ENCODE data around the gene POLDIP2. TPM values are rescaled to one million over a fixed set of nuclear protein-coding genes. Genes with fewer than 3 reads are reported as not detected.
A peak's percentile ranks its signal among the peaks of the same experiment; 100 is the strongest.

POLDIP2 gene
- total RNA-seq, 2 donors from 2014 or later = 69.0 to 72.1 TPM

- H3K27me3 ChIP-seq (ENCODE audit: control insufficient read depth, insufficient read depth, low read length, poor library complexity, severe bottlenecking) = no peaks in the 10 kb centered on the region
- H3K4me3 ChIP-seq (ENCODE audit: low read length) = peak overlapping the region; percentile 57
- WGBS, 2 experiments (ENCODE audit: insufficient coverage in 1 of 2, insufficient read length in 1 of 2) = 89 to 90% methylated on average over 5 of the region's 5 CpGs
- peak overlapping the region; percentile 43 for H3K27ac ChIP-seq (ENCODE audit: low read depth, low read length)
- Mint-ChIP-seq H3K4me3 (no peak overlapping the region), H3K27ac (peak overlapping the region; percentile 46), H3K27me3 (ENCODE audit: insufficient read depth) (no peaks in the 10 kb centered on the region), H3K36me3 (ENCODE audit: low read depth) (peaks cover 54% of the 10 kb centered on the region), H3K4me1 (peaks cover 41% of the 10 kb centered on the region), H3K9me3 (no peaks in the 10 kb centered on the region)
- peaks cover 44% of the 10 kb centered on the region for H3K36me3 ChIP-seq (ENCODE audit: control insufficient read depth, insufficient read depth, low read length)
- TF ChIP-seq CTCF (conservative IDR thresholded peaks at IDR 0.05) = no peak
- no peaks in the 10 kb centered on the region for H3K9me3 ChIP-seq (ENCODE audit: control insufficient read depth, low read length)
- no peak overlapping the region for H3K9ac ChIP-seq (ENCODE audit: extremely low read depth, low read length, poor library complexity, severe bottlenecking)
- DNase-seq = peak; percentile 23
- H3K4me1 ChIP-seq (ENCODE audit: control insufficient read depth, insufficient read depth, low read length) = peaks cover 16% of the 10 kb centered on the region
Observed at GRCh38 chr17:28325211-28325610, 32.1 kb downstream of the POLDIP2 start.

- Mint-ChIP-seq H3K4me1 (peaks cover 45% of the 10 kb centered on the region), H3K27me3 (ENCODE audit: insufficient read depth) (no peaks in the 10 kb centered on the region), H3K27ac (peak overlapping the region; percentile 46), H3K36me3 (ENCODE audit: low read depth) (peaks cover 55% of the 10 kb centered on the region), H3K4me3 (no peak overlapping the region), H3K9me3 (no peaks in the 10 kb centered on the region)
- Histone ChIP-seq H3K9ac (ENCODE audit: extremely low read depth, low read length, poor library complexity, severe bottlenecking) (no peak overlapping the region), H3K9me3 (ENCODE audit: control insufficient read depth, low read length) (no peaks in the 10 kb centered on the region), H3K4me3 (ENCODE audit: low read length) (peak overlapping the region; percentile 57), H3K27ac (ENCODE audit: low read depth, low read length) (no peak overlapping the region), H3K27me3 (ENCODE audit: control insufficient read depth, insufficient read depth, low read length, poor library complexity, severe bottlenecking) (no peaks in the 10 kb centered on the region), H3K36me3 (ENCODE audit: control insufficient read depth, insufficient read depth, low read length) (peaks cover 44% of the 10 kb centered on the region), H3K4me1 (ENCODE audit: control insufficient read depth, insufficient read depth, low read length) (peaks cover 16% of the 10 kb centered on the region)
- DNase-seq = no peak
- 94 to 100% methylated on average over 1 of the region's 3 CpGs for WGBS, 2 experiments (ENCODE audit: insufficient coverage in 1 of 2, insufficient read length in 1 of 2)
- no peak for TF ChIP-seq CTCF (conservative IDR thresholded peaks at IDR 0.05)
Observed at GRCh38 chr17:28324781-28325180, 32.5 kb downstream of the POLDIP2 start.

DNA sequence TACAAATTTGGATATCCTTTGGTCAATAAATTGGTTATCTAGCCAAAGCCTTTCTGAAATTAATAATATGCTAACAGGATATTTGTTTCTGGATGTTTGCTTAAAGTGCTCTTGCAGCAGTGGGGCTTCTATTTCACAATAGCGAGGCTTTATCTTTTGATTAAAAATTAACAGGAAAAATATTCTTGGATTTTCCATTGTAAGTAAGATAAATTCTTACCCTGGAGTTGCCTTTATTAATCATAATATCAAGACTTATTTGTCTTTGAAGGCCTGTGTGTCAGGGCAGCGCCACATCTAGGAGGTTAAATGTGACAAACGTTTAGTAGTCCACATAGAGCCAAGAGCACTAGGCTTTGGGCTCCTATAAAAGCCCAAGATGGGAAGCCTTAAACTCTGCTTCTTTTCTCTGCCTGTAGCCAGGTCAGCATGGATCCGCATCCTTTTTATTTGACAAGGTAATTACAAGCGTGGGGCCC is 33.0 kb downstream of the POLDIP2 start:
- H3K27ac ChIP-seq (ENCODE audit: low read depth, low read length) = no peak overlapping the region
- no peaks in the 10 kb centered on the region for H3K9me3 ChIP-seq (ENCODE audit: control insufficient read depth, low read length)
- H3K36me3 ChIP-seq (ENCODE audit: control insufficient read depth, insufficient read depth, low read length) = peaks cover 41% of the 10 kb centered on the region
- whole genome bisulfite sequencing, 2 experiments (ENCODE audit: insufficient coverage in 1 of 2, insufficient read length in 1 of 2) = 87 to 90% methylated on average over 2 to 5 of the region's 5 CpGs
- TF ChIP-seq CTCF (conservative IDR thresholded peaks at IDR 0.05) = no peak
- DNase-seq = peak; percentile 24
- peaks cover 16% of the 10 kb centered on the region for H3K4me1 ChIP-seq (ENCODE audit: control insufficient read depth, insufficient read depth, low read length)
- H3K27me3 ChIP-seq (ENCODE audit: control insufficient read depth, insufficient read depth, low read length, poor library complexity, severe bottlenecking) = no peaks in the 10 kb centered on the region
- H3K9ac ChIP-seq (ENCODE audit: extremely low read depth, low read length, poor library complexity, severe bottlenecking) = no peak overlapping the region
- H3K4me1 Mint-ChIP-seq = peaks cover 45% of the 10 kb centered on the region
- H3K4me3 ChIP-seq (ENCODE audit: low read length) = peak overlapping the region; percentile 57
- peaks cover 52% of the 10 kb centered on the region for H3K36me3 Mint-ChIP-seq (ENCODE audit: low read depth)
- no peak overlapping the region for H3K4me3 Mint-ChIP-seq
- H3K9me3 Mint-ChIP-seq = no peaks in the 10 kb centered on the region
- peak overlapping the region; percentile 30 for H3K27ac Mint-ChIP-seq
- H3K27me3 Mint-ChIP-seq (ENCODE audit: insufficient read depth) = no peaks in the 10 kb centered on the region
